GM18873 (cell line): ENCODE measurements around the gene UBE4B.

Source experiments
- ATAC-seq: cut with Tn5 transposase; IDR thresholded peaks from one replicate; pipeline ENCODE4 v1.9.1; 2021; ENCODE audit warnings: mild to moderate bottlenecking, moderate library complexity, moderate number of reproducible peaks; ENCODE audit not compliant: unreplicated experiment, low FRiP score

Gene UBE4B

DNA sequence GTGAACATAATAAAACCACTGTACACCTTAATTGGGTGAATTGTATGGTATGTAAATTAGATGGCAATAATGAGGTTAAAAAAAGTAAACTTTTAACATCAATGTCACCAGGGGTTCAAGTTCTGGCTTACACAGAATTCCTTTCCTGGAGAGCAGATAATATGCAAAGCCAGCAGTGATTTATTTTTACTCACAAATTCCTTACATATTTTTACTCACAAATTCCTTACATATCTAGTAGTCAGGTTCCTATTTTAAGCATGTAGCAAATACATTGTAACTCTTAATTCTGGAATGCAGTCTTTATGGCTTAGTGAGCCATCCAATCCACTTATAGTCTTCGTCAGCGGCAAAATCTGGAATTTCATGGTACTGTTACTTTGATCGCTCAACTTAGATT lies 1.3 kb upstream of the UBE4B start:
- ATAC-seq = no peak

DNA sequence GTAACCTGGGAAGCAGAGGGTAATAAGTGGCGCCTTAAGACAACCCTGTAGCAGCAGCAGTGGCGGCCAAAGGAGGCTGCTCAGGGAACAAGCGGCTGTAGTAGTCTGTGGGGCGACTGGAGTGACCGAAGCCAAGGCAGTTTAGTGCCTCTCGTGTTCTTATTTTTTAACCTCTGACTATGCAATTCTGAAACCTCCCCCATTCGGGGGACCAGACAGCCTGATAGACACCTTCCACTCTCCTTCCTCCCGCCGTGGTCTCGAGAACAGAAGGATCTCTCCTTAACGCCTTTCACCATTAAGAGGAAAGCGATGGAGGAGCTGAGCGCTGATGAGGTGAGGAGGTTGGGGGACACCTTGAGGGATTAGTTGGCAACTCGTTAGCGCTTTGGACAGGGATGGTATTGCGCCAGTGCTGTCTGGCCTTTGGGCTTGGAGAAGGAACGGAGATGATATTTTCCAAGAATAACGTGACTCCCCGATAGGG lies 644 bp downstream of the UBE4B start:
- peak; percentile 17 for ATAC-seq

DNA sequence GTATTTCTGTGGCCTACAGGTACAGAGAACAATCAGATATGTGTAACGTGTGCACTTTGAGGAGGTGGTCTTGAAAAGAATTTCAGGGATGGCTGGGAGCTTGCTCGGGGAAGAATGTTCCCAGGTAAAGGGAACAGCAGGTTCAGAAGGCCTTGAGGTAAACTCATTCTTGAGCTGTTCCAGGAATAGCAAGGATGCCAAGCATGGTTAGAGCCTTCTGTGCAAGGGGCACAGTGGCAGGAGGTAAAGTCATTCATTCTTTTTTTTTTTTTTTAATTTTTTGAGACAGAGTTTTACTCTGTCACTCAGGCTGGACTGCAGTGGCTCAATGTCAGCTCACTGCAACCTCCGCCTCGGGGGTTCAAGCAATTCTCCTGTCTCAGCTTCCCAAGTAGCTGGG lies 10.0 kb downstream of the UBE4B start:
- no peak for ATAC-seq

DNA sequence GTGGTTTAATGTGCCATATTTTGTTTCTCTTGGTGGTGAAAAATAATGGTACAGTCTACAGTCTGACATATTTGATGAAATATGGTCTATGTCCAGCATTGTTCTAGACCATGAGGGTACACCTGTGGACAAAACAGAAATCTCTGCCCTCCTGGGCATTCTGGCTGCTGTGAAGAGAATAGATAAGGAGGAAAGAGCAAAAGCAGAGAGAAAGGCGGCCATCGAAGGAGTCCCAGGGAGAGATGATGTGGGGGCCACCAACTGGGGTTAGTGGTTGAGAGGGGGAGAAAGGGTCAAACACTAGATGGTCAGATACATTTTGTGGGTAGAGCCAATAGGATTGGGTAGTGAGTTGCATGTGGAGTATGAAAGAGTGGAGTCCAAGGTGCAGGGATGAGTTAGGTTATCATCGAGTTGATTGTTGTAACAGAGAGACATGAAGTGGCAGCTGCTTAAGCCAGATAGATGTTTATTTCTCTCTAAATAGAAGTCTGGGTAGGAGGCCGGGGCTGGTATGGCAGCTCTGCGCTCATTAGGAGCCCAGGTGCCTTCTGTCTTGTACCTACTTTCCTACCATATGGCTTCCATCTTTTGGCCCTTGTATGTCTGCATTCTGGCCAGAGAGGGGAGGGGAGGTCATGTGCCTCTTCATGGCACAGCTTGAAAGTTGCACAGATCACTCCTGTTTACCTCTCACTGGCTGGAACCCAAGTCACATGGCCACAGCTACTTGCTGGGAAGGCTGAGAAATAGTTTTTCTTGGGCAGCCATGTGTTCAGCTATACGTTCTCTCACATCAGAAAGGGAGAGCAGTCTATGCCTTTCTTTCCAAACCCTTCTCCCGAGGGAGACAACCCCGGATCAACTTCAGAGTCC lies 13.0 kb downstream of the UBE4B start:
- no peak for ATAC-seq

DNA sequence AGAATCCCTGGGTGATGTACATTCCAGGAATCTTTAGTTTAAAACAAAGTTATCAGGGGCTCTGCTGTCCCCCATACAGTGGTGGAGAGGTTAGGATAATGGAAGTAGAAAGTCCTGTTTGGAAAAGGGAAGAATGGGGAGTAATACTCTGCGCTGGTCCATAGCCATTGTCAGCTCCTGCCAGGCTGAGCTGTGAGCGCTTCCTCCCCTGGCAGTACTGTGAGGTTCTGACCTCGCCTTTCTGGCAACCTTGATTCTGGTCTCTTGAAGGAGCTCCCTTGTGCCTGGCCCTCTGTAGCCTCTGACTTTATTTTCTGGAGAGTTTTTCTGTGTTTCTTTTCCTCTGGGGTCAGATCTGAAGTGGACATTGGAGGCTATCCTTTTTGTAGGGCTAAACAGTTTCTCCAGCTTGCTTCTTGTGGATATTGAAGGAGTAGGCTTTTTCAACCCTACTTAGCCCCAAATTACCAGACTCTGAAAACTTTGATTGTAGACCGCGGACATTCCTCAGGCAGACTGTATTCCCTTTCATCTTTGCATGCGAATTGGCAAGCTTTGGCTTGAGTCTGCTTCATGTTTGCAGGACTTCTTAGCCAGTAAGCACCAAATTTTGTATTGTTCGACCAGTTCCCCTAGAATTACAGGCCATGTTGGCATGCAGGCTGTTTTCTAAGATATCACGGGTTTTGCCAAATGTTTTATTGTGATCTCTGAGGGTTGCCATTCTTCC lies 13.8 kb downstream of the UBE4B start:
- ATAC-seq = no peak

DNA sequence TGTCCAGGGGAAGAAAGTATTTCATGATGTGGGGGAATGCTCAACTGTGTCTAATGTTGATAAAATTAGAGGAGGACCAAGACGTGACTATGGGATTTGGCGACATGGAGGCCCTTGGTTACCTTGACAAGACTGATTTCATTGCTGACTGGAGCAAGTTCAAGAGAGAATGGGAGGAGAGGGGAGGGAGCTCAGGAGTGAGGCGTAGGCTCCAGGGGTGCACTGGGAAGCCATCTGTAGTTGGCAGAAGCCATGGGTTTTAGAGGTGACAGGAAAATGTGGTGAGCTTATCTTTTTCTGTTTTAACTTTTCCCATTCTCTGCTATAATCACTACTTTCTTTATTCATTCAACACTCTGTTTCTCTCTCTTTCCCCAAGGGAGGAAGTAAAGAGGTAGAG lies 15.8 kb downstream of the UBE4B start:
- no peak for ATAC-seq

DNA sequence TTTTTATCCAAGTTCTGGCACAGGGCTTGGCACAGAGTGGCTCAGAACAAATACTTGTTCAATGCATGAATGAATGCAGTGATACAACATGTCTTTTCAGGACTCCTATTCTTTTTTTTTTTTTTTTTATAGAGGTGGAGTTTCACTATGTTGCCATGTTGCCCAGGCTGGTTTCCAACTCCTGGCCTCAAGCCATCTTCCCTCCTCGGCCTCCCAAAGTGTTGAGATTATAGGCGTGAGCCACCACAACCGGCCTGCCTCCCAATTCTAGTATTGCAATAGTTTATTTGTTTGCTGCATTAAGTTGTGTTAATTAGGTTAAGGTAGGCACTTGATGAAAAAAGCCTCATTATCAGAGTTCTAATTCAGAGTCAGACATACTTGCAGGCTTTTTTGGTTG lies 17.9 kb downstream of the UBE4B start:
- ATAC-seq = no peak

DNA sequence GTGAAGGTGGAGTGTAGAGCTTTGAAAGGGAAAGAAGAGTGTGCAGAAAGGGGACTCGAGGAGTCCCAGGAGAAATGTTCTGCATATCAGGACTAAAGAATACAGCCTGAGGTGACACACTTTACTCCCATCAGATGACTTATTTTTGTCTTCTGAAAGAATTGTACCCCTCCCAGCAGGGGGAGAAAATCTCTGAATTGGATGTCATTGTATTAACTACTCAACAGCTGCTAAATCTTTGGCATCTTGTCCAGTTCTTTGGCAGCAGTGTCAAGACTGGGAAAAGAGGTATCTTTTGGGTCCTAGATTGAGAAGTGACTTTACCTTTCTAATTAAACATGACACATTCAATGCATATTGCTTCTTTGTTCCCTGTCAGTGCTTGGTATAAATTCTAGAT lies 18.9 kb downstream of the UBE4B start:
- ATAC-seq = no peak

DNA sequence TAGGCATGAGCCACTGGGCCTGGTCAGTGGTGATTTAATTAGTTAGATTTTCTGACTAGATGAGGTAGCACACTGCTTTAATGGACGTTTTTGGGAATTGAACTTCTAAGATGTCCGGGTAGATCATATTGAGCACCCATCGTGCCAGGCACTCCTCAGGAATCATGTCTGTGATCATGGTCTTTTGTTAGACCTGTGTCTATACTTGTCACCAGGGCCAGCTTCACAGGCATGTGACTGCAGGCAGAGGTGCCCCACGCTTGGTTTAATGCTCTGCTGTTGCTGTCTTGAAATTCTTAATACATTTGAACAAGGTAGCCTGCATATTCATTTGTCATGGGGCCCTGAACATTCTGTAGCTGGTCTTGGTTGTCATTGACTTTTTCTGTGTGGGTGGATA lies 19.6 kb downstream of the UBE4B start:
- ATAC-seq = no peak

DNA sequence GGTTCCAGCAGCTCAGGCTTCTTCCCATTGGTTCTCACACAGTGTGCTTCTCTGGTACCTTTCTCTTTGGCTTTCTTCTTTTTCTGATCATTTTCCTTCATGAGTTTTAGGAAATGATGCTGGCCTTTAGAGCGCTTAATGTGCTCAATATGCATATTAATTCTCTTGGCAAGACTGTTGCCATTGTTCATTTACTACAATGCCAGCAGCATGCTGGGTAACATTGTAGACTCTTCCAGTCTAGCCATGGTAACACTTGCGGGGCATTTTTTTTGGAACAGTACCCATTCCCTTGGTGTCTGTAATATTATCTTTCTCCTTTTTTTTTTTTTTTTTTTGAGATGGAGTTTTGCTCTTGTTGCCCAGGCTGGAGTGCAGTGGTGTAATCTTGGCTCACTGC lies 21.7 kb downstream of the UBE4B start:
- ATAC-seq = no peak

DNA sequence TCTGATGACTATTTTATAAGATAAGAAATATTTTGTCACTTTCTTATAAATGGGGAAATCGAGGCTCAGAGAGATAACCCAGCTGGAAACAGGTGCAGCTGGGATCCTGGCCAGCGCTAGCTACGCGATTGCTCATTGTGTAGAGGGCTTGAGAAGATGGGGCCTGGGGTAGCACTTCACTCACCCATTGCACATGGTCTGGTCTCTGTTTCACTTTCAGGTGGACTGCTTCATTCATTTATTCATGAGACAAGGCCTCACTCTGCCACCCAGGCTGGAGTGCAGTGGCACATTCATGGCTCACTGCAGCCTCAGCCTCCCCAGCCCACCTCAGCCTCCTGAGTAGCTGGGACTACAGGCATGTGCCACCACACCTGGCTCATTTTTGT lies 23.8 kb downstream of the UBE4B start:
- ATAC-seq = no peak

DNA sequence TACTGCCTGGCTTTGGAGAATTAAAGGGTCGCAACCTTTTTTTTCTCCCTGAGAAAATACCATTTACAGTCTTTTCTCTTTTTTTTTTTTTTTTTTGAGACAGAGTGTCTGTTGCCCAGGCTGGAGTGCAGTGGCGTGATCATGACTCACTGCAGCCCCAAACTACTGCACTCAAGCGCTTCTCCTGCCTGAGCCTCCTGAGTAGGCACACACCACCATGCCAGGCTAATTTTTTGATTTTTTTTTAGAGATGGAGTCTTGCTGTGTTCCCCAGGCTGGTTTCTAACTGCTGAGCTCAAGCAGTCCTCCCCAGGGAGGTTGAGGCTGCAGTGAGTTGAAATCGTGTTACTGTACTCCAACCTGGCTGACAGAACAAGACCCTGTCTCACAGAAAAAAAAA lies 24.6 kb downstream of the UBE4B start:
- ATAC-seq = no peak

DNA sequence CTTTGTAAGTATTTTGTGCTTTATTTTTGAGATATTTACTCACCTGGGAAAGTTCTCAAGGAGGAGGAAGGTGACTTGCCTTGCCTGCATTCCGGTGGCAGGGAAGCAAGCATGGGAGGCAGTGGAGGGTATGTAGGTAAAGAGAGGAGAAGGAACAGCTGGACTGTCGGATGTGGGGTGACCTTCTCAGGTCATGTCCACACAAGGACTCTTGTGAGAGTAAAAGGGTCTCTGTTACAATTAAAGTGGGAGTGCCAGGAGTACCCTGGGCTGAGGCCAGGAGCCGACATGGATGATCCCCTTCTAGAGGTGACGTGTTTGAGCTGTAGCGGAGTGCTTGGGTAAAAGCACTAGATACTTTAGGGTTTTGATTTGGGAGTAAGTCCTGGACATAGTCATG lies 25.0 kb downstream of the UBE4B start:
- ATAC-seq = no peak

DNA sequence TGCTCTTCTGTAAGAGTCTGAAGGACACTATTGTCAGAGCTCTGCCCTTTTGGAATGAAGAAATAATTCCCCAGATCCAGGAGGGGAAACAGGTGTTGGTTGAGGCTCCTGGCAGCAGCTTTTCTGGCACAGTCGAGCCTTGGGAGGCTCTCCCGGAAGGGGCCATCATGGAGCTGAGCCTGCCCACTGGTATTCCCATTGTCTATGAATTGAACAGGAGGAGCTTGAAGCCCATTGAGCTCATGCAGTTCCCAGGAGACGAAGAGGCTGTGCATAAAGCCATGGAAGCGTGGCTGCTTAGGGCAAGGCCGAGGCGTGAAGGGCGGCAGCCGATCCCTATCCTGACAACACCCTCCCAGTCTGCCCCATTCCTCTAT lies 26.6 kb downstream of the UBE4B start:
- no peak for ATAC-seq

DNA sequence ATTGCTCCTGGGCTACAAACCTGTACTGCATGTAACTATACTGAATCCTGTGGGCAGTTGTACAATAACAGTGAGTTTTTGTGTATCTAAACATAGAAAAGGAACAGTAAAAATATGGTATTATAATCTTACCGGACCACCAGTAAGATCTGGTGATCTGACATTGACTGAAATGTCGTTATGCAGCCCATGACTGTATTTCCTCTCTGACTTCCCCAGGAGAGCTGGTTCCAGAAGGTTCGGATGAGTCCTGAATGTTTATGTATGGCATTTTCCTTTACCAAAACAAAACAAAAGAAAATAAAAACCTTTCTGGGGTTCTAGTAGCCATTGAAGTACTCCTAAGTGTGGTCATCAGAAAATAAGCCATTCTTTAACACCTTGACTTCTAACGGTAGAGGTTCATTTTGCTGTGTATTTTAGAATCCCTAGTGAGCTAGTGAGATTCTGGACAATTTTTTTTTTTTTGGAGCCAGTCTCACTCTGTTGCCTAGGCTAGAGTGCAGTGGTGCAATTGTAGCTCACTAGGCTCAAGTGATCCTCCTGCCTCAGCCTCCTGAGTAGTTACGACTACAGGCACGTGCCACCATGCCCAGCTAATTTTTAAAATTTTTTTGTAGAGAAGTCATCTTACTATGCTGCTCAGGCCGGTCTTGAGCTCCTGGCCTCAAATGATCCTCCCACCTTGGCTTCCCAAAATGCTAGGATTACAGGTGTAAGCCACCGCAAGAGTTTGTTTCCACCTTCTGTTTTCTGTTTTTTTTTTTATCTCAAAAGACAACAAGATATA lies 27.7 kb downstream of the UBE4B start:
- no peak for ATAC-seq

DNA sequence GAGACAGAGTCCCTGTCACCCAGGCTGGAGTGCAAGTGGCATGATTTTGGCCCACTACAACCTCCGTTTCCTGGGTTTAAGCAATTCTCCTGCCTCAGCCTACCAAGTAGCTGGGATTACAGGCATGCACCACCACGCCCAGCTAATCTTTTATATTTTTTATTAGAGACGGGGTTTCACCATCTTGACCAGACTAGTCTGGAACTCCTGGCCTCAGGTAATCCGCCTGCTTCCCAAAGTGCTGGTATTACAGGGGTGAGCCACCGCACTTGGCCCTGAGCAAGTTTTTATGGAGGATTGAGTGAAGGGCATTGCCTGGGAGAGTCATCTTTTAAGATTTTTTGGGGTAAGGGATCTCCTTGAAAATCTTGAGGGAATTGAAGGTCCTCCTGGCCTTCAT lies 28.5 kb downstream of the UBE4B start:
- no peak for ATAC-seq

DNA sequence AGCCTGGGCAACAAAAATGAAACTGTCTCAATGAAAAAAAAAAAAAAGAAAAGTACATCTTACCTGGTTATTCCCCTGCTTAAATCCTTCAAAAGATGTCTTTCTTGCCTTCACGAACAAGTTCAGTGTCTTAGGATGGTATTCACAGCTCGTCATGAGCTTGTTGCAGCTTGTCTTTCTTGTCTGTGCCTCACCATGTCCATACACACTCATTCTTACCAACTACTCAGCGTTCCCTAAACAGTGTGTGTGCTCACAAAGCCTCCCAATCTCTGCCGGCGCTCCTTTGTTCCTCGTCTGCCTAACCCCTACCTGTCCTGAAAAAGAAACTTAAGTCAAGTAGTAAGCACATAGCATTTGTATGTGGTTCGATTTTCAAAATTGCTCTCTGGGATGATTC lies 31.1 kb downstream of the UBE4B start:
- no peak for ATAC-seq

DNA sequence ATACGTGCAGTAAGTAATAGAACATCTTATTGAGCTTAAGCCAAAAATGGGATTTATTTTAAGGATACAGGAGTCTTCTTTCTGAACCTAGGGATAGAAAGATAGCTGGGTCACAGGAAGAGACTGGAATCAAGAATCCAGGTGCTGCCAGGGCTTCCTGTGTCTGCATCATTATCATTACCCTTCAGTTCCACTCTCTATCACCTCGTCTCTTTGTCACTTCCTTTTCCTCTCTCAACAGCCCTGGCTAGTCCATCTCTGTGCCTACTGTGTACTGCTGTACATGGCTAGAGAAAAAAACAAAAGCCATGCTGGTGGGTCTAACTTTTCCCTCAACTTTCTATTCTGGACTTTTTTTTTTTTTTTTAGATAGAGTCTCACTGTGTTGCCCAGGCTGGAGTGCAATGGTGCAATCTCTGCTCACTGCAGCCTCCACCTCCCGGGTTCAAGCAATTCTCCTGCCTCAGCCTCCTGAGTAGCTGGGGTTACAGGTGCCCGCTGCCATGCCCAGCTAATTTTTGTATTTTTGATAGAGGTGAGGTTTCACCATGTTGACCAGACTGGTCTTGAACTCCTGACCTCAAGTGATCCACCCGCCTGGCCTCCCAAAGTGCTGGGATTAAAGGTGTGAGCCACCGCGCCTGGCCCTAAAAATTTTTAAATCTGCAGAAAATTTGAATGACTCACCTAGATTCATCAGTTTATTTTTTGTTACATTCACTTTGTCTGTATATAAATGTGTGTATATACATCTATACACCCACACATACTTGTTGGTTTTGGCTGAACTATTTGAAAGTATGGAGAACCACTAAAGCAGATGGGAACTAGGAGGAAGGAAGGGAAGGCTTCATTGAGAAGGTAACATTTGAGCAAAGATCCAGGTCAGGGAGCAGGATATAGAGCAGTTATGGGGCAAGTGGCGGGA lies 31.9 kb downstream of the UBE4B start:
- ATAC-seq = no peak

DNA sequence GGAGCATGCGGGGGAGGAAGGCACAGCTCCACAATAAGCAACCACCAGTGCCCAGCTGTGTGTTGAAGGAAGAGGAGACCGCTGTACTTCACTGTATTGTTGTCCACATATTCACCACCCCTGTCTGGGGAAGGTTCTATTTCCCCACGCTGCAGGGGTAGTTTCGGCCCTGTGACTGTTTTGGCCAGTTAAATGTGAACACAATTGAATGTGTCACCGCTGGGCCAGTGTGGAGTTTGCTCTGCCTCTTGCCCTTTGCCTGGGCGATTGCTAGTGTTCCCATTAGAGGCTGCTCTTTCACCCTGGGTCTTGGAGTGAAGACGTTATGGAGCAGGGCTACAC lies 32.6 kb downstream of the UBE4B start:
- ATAC-seq = no peak

DNA sequence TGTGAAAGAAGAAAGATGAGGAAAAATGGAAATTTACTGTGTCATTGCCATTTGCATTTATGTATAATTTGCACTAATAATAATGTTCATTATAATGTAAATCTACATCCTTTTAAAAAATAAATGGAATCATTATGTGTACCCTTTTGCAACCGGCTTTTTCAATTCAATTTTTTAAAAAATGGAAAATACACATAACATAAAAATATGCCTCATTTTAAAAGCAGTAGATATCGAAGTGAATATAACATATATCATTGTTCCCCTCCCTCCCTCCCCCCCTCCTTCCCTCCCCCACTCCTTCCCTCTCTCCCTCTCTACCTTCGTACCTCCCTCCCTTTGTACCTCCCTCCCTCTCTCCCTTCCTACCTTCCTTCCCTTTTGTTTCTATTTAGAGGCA lies 33.0 kb downstream of the UBE4B start:
- no peak for ATAC-seq
